Stomach (tissue), 9 donors: ENCODE measurements around the gene DYNLT2. TPM values are rescaled to one million over a fixed set of nuclear protein-coding genes. Genes with fewer than 3 reads are reported as not detected.

Experiments used
- DNase-seq, 2 donors: peaks; one replicate each; pipeline versions ENCODE4 v3.0.0 to v3.0.0-alpha.2; 2013 to 2019
- H3K27ac ChIP-seq, 5 donors: fragments of 200-600 bp in 4 of 5; sonication (generic) in 4 of 5; one replicate each; pipeline ENCODE4 v1.5.1; 2013 to 2019; ENCODE audit warnings: mild to moderate bottlenecking in 1 of 5, moderate library complexity in 1 of 5
- H3K27me3 ChIP-seq, 3 donors: fragments of 200-600 bp; sonication (generic); one replicate each; pipeline ENCODE4 v1.5.1; 2017 to 2019; ENCODE audit warnings: mixed run types in 1 of 3
- H3K36me3 ChIP-seq, 4 donors: fragments of 200-600 bp; sonication (generic); 1 replicate in 3 of 4; 2 replicates in 1 of 4; pipeline ENCODE4 v1.5.1; 2016 to 2019
- H3K4me1 ChIP-seq, 4 donors: fragments of 200-600 bp; sonication (generic); one replicate each; pipeline ENCODE4 v1.5.1; 2016 to 2019
- H3K4me3 ChIP-seq, 4 donors: fragments of 200-600 bp; sonication (generic) in 3 of 4; one replicate each; pipeline ENCODE4 v1.5.1; 2016 to 2019; ENCODE audit warnings: mild to moderate bottlenecking in 1 of 4
- H3K9me3 ChIP-seq, 4 donors: fragments of 200-600 bp; sonication (generic); one replicate each; pipeline ENCODE4 v1.5.1; 2016 to 2019
- EP300 ChIP-seq: sonication (generic); formaldehyde crosslinking; IDR thresholded peaks from one replicate; pipeline ENCODE4 v1.6.1; 2017; ENCODE audit warnings: antibody characterized with exemption
- POLR2A ChIP-seq, 4 donors: fragments of 450-650 bp; IDR thresholded peaks; one replicate each; pipeline ENCODE4 v1.6.1; 2016; ENCODE audit warnings: antibody characterized with exemption in 4 of 4, control low read depth in 2 of 4, mild to moderate bottlenecking in 1 of 4, moderate library complexity in 1 of 4
- POLR2AphosphoS5 ChIP-seq, 3 donors: sonication (generic); formaldehyde crosslinking; IDR thresholded peaks; one replicate each; pipeline ENCODE4 v1.6.1; 2016; ENCODE audit warnings: antibody characterized with exemption in 3 of 3
- WGBS, 5 donors: extraction: QIAGEN DNeasy Blood & Tissue Kit in 3 of 5; methylation state at CpG; one replicate each; pipeline versions ENCODE4 v1.1.5 to v1.1.7; 2013 to 2018; 5-methylcytosine and 5-hydroxymethylcytosine counted together
- intact Hi-C: fragments of 100-400 bp; cut with DNase I; formaldehyde crosslinking; loops from one replicate; pipeline ENCODE4 v1.15.1; 2023; ENCODE audit warnings: low total_unique reads
- polyA plus RNA-seq, 3 donors: library from polyadenylated mRNA; stranded (reverse); fragments of 200-250 nt; gene quantifications; one replicate each; pipeline ENCODE4 v1.2.3, GENCODE V29; 2013
- total RNA-seq, 5 donors: library from RNA; depleted of rRNA; stranded (reverse); fragments of >200 nt; gene quantifications; one replicate each; pipeline versions ENCODE4 v1.1.0 to v1.2.3, GENCODE V29; 2014 to 2016
- TF ChIP-seq, protein P1 (sequence below), 7 experiments: fragments of 450-650 bp in 4 of 7; fragments of 200-600 bp in 3 of 7; sonication (generic) in 3 of 7; IDR thresholded peaks; one replicate each; pipeline ENCODE4 v1.5.1; 2016 to 2019; ENCODE audit warnings: antibody characterized with exemption in 7 of 7, control low read depth in 2 of 7, mild to moderate bottlenecking in 1 of 7
- donor health status: healthy with polysubstance abuse.
- donor health status: Bipolar disorder and iron deficiency.
- donor health status: healthy.

DYNLT2 gene
- total and polyA plus RNA-seq, 8 donors, result 0.46 to 5.3 (median 1.8) TPM; not detected in 2

DNA sequence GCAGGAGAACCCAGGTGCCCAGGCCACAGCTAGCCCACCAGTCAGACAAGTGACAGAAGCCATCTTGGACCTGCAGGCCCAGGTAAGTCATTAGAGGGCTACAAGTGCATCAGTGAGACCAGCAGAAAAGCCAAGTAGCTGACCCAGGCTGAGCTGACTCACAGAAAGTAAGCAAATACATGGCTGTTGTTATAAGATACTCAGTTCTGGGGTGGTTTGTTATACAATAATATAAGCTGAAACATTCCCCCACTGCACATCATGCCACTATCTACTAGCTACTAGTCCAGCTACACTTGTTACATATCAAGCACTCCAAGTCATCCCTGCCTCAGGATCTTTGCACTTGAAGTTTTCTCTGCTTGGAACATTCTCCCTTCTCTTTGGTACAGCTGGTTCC lies 10.0 kb downstream of the DYNLT2 start:
- peaks cover 0 to 4% (median 0%) of the 10 kb centered on the region in 4 donors for H3K9me3 ChIP-seq
- H3K4me3 ChIP-seq, result no peak overlapping the region
- H3K4me1 ChIP-seq, result no peaks in the 10 kb centered on the region
- no peaks in the 10 kb centered on the region for H3K27me3 ChIP-seq
- TF ChIP-seq EP300 (no peak), POLR2A (IDR thresholded peaks at IDR 0.05) (no peak), POLR2AphosphoS5 (IDR thresholded peaks at IDR 0.05) (no peak)
- TF ChIP-seq, protein P1, sequence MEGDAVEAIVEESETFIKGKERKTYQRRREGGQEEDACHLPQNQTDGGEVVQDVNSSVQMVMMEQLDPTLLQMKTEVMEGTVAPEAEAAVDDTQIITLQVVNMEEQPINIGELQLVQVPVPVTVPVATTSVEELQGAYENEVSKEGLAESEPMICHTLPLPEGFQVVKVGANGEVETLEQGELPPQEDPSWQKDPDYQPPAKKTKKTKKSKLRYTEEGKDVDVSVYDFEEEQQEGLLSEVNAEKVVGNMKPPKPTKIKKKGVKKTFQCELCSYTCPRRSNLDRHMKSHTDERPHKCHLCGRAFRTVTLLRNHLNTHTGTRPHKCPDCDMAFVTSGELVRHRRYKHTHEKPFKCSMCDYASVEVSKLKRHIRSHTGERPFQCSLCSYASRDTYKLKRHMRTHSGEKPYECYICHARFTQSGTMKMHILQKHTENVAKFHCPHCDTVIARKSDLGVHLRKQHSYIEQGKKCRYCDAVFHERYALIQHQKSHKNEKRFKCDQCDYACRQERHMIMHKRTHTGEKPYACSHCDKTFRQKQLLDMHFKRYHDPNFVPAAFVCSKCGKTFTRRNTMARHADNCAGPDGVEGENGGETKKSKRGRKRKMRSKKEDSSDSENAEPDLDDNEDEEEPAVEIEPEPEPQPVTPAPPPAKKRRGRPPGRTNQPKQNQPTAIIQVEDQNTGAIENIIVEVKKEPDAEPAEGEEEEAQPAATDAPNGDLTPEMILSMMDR (IDR thresholded peaks at IDR 0.05), result no peak
- intact Hi-C loops, result no loop called here
- H3K27ac ChIP-seq, result no peak overlapping the region
- no peaks in the 10 kb centered on the region for H3K36me3 ChIP-seq
- no peak for DNase-seq

DNA sequence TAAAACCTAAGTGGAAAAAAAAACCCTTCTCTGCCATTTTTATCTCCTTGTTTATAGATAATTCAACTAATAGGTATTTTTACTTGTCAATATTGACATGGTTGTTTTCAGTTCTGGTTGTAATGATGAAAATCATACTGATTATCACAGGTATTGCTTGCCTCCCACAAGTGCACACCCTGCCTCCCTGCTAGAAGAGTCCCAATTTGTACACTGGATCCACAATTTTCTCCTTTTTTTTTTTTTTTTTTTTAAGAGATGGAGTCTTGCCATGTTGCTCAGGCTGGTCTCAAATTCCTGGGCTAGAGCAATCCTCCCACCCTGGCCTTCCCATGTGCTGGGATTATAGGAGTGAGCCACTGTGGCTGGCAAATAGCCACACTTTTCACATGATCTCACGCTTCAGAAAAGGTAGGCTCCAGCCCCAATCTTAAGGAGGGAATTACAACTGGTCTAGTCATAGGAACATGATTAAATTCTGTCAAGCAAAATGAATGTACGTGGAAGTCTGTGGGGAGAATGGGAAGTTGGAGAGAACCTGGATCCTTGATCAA lies 12.3 kb downstream of the DYNLT2 start:
- Histone ChIP-seq H3K27me3 (no peaks in the 10 kb centered on the region), H3K27ac (no peak overlapping the region), H3K4me1 (no peaks in the 10 kb centered on the region), H3K9me3 (no peaks in the 10 kb centered on the region), H3K36me3 (no peaks in the 10 kb centered on the region), H3K4me3 (no peak overlapping the region)
- intact Hi-C loops, result no loop called here
- no peak for DNase-seq
- TF ChIP-seq POLR2AphosphoS5 (IDR thresholded peaks at IDR 0.05) (no peak), POLR2A (IDR thresholded peaks at IDR 0.05) (no peak), EP300 (no peak)
- TF ChIP-seq, protein P1 (IDR thresholded peaks at IDR 0.05), result no peak
- WGBS, 5 donors, result 78 to 91% (median 80%) methylated on average over 2 of the region's 2 CpGs

DNA sequence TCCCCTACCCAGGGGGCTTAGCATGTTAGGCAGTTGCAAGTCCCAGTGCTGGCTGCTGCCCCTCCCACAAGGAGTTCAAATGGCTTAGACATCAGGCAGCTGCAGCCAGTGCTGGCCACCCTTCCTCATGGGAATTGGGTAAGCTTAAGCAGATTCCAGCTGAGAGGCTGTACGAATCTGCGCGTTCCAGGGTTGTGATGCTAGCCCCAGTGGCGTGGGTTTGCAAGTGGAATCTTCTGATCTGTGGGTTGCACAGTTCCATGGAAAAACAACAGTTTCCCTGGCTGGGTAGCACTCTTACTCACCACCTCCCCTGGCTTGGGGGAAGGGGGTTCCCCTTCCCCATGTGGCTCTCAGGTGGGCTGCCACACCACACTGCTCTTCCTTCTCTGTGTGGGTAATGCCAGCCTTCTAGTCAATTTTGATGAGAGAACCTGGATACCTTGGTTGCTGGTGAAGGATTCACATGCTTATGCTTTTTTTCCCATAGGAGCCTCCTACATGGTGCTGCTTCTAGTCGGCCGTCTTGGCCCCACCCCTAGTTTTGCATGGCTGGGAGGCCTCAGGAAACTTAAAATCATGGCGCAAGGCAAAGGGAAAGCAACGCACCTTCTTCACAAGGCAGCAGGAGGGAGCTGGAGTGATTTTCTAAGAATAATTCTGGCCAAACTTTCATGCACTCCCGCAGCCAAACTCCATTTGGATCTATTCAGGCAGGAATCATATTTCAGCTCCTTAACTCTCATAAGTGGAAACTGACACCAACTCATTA lies 13.0 kb downstream of the DYNLT2 start:
- no peaks in the 10 kb centered on the region for H3K4me1 ChIP-seq
- no peak overlapping the region for H3K4me3 ChIP-seq
- no peak overlapping the region for H3K27ac ChIP-seq
- no peaks in the 10 kb centered on the region for H3K9me3 ChIP-seq
- WGBS, 5 donors, result 56 to 75% (median 69%) methylated on average over 9 of the region's 9 CpGs
- intact Hi-C loops, result no loop called here
- DNase-seq, result no peak
- H3K27me3 ChIP-seq, result no peaks in the 10 kb centered on the region
- TF ChIP-seq, protein P1 (IDR thresholded peaks at IDR 0.05), result no peak
- TF ChIP-seq EP300, result no peak
- TF ChIP-seq POLR2A (IDR thresholded peaks at IDR 0.05), result no peak
- TF ChIP-seq POLR2AphosphoS5 (IDR thresholded peaks at IDR 0.05), result no peak
- no peaks in the 10 kb centered on the region for H3K36me3 ChIP-seq

GRCh38 chr6:169729961-169730360 lies 21.4 kb downstream of the DYNLT2 start:
- Histone ChIP-seq H3K36me3 (no peaks in the 10 kb centered on the region), H3K27ac (no peak overlapping the region), H3K4me1 (peaks cover 5 to 10% (median 8%) of the 10 kb centered on the region in 4 donors), H3K4me3 (no peak overlapping the region), H3K27me3 (no peaks in the 10 kb centered on the region), H3K9me3 (no peaks in the 10 kb centered on the region)
- no peak for DNase-seq
- TF ChIP-seq, protein P1 (IDR thresholded peaks at IDR 0.05), result no peak
- TF ChIP-seq EP300, result no peak
- TF ChIP-seq POLR2A (IDR thresholded peaks at IDR 0.05), result no peak
- no peak for TF ChIP-seq POLR2AphosphoS5 (IDR thresholded peaks at IDR 0.05)
- intact Hi-C loops, result no loop called here
